ENCODE results near the gene CNPY4.

CNPY4 gene

GRCh38 chr7:100119072-100119969 is at the start of gene CNPY4, which contains the start of gene TAF6:
CNPY4 (plus strand) TSS chr7:100119634; CDS start chr7:100119745, 111 bp downstream.
TAF6 (minus strand) TSS chr7:100119358; CDS start chr7:100114209, 5,149 bp downstream.
- peak; percentile 97 for DNase-seq

- DNase-seq, result no peak
Observed at GRCh38 chr7:100069991-100070390, 49.4 kb upstream of the CNPY4 start.

- no peak for DNase-seq
Observed at GRCh38 chr7:100071018-100071723, 48.3 kb upstream of the CNPY4 start.

- no peak for DNase-seq
Observed at GRCh38 chr7:100072462-100072861, 47.0 kb upstream of the CNPY4 start.

GRCh38 chr7:100074841-100075240 is 44.6 kb upstream of the CNPY4 start:
- no peak for DNase-seq

- no peak for DNase-seq
Observed at GRCh38 chr7:100075418-100075817, 44.0 kb upstream of the CNPY4 start.

GRCh38 chr7:100077205-100077604 is 42.2 kb upstream of the CNPY4 start:
- DNase-seq, result no peak

GRCh38 chr7:100079024-100079560 is 40.3 kb upstream of the CNPY4 start:
- no peak for DNase-seq

GRCh38 chr7:100080907-100081534 is 38.4 kb upstream of the CNPY4 start:
- DNase-seq, result no peak

- DNase-seq, result peak; percentile 98
Observed at GRCh38 chr7:100081535-100082102, 37.8 kb upstream of the CNPY4 start, which contains the start of gene ZNF3. ZNF3 (minus strand) TSS chr7:100081723; CDS start chr7:100077357, 4,366 bp downstream.

- no peak for DNase-seq
Observed at GRCh38 chr7:100082978-100083377, 36.5 kb upstream of the CNPY4 start.

- DNase-seq, result no peak
Observed at GRCh38 chr7:100085515-100085914, 33.9 kb upstream of the CNPY4 start.

GRCh38 chr7:100087055-100087750 is 32.2 kb upstream of the CNPY4 start:
- DNase-seq, result no peak

- no peak for DNase-seq
Observed at GRCh38 chr7:100088095-100088620, 31.3 kb upstream of the CNPY4 start.

GRCh38 chr7:100088621-100089457 is 30.6 kb upstream of the CNPY4 start, which contains the start of gene COPS6:
COPS6 (plus strand) TSS chr7:100088969; CDS start chr7:100088991, 22 bp downstream.
- peak; percentile 78 for DNase-seq

- DNase-seq, result no peak
Observed at GRCh38 chr7:100089458-100090196, 29.8 kb upstream of the CNPY4 start.

GRCh38 chr7:100090527-100091410 is 28.7 kb upstream of the CNPY4 start:
- no peak for DNase-seq

GRCh38 chr7:100091411-100092181 is 27.8 kb upstream of the CNPY4 start:
- no peak for DNase-seq
